Prostate gland (tissue), 2 donors: ENCODE measurements around the gene SMYD3.

Source experiments
- CTCF ChIP-seq, 4 experiments: fragments of 200-600 bp in 2 of 4; fragments of 450-650 bp in 2 of 4; sonication (generic) in 2 of 4; IDR thresholded peaks; 1 replicate in 3 of 4; 2 replicates in 1 of 4; pipeline ENCODE4 v1.5.1; 2016 to 2019; ENCODE audit warnings: antibody characterized with exemption in 4 of 4, mild to moderate bottlenecking in 2 of 4, moderate library complexity in 2 of 4
- POLR2A ChIP-seq: fragments of 450-650 bp; IDR thresholded peaks from one replicate; pipeline ENCODE4 v1.6.1; 2016; ENCODE audit warnings: antibody characterized with exemption, mild to moderate bottlenecking

- TF ChIP-seq CTCF (IDR thresholded peaks at IDR 0.05) (no peak), POLR2A (no peak)
Measured at GRCh38 chr1:245863566-245864184, 643.4 kb downstream of the SMYD3 start.
